HG03025 (cell line): ENCODE results near the gene PANX2.

ENCODE experiments used
- ATAC-seq: cut with Tn5 transposase; IDR thresholded peaks from one replicate; pipeline ENCODE4 v1.9.1; 2021; ENCODE audit warnings: mild to moderate bottlenecking, moderate library complexity; ENCODE audit not compliant: unreplicated experiment, low FRiP score

PANX2 gene

DNA sequence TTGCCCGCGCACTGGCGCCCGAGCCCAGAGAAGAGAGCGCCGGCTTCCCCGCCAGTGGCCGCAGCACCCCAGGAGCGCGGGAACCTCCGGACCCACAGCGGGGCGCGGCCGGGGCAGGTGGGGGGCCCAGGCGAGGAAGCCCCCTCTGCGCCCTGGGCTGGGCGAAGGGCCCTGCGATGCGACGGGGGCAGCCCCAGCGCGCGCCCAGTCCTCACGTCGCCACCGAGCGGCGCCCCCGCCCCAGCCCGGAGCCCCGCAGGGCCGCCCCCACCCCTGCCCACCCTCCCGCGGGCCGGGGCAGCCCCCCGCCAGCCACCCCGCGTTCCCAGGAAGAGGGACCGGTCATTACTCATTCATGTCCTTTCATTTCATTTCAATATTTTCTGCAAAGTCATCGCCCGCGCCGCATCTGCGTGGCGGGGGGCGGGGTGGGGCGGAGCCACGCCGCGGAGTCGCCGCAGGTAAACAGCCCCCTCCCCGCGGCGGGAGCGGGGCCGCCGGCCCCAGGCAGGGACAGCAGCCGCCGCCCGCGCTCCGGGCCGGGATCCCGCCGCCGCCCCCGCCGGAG lies 673 bp upstream of the PANX2 start:
- ATAC-seq: no peak

DNA sequence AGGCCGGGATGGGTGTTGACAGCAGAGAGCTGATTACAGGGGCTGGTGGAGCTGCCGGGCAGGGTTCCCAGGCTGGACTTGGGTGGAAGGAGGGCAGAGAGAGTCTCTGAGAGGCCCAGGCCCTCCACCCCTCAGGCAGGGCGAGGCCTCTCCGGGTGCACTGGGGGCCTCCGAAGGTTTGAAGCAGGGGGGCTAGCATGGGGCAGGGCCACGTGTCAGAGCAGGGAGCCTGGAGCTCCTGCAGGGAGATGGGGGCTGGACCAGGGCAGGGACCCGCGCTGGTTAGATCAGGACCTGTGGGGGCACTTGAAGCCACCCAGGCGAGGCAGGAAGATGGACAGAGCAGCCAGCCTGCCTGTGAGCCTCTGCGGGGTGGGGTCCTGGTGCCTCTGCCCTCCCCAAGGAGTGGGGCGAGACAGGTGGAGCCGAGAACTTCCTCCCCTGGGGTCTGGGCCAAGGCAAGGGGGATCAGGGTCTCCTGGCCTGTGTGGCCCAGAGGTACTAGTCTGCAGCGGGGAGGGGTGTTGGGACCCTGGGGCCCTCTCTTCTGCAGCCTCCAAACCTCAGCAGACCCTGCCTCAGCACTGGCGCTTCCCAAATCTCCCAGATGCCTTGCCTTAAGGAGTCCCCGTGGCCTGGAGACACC lies 911 bp downstream of the PANX2 start:
- no peak for ATAC-seq

DNA sequence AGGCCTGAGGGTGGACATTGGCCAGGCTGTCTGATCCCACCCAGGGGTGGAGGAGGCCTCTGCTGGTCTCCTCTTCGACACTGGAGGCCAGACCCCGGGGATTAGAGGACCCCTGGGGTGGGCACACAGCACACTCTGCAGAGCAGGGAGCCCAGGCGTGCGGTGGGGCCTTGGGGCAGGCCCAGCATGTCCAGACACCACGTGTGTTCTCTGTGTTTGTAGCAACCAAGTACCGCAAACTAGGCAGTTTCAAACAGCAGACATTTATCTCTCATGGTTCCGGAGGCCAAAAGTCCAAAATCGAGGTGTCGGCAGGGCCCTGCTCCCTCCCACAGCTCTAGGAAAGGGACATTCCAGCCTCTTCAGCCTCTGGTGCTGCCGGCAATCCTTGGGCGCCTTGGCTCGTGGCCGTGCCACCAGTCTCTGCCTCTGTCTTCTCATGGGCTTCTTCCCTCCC lies 1.5 kb downstream of the PANX2 start:
- no peak for ATAC-seq

DNA sequence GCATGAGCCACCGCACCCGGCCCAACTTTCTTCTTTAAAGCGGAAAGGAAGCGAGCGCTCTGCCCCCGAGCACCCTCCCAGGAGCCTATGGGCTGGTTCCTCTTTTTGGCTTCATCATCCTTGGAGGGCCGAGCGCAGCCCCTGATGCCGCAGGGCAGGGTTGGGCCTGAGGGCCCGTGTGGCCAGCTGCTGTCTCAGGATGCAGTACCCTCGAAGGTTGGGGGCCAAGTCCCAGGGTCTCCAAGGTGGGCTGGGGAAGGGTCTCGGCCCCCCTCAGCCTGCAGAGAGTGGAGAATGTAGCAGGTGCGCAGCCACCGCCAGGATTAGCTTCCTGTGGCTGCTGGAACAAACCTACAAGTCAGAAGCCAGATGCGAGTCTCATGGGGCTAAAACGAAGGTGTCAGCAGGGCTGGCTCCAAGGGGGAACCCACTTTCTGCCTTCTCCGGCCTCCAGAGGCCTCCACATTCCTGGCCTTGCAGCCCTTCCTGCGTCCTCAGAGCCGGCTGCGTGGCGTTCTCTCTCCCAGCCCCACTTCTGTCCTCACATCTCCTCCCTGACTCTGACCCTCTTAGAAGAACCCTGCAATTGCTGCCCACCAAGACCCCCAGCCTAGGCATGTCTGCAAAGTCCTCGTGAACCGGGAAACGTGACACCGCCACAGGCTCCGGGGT lies 2.9 kb downstream of the PANX2 start:
- no peak for ATAC-seq

DNA sequence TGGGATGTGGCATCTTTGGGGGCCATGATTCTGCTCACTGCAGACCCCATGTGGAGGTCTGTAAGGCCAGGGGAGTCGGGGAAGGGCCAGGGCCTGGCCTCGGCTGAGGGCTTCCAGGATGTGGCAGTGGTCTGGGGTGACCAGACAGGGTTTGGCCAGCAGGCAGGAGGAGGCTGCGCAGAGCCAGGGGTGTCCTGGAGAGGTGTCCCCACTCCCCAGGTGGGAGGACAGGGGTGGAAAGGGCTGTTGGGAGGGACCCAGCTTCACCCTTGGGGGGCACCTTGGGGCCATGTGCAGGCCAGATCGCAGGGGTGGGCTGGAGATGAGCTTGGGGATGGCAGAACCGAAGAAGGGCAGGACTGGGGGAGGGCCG lies 3.4 kb downstream of the PANX2 start:
- no peak for ATAC-seq

DNA sequence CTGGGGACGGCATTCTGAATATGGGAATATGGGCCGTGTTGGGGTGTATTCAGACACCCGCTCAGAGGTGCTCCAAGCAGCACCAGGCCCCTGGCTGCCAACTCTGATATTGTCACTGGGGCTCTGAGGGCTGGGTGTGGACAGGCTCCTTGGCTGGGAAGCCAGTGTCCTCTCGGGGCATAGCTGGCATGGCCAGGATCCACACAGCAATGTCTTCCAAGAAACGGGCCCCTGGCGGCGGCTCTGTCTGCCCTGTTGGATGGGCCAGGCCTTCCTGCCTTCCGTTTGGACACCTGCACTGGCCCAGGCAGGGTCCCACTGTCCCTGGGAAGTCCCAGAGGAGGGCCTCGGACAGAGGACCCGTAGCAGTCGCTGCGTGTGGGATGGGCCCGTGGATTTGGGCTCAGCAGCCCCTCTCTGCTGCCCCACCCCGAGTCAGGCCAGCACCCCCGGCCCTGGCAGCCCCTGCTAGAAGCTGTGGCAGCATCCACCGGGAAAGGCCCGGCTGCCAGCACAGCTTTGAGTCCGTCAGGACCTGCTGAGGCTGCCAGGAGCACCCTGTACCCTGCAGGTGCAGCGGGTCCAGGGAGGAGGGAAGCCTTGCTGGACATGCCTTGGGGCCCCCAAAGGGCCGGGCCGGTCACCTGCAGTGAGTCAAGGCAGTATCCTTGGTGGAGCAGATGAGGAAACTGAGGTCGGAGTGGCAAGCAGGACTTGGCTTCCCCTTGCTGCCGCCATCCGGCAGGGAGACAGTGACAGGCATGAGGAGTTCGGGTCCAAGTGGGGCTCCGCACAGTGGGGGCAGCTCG lies 4.1 kb downstream of the PANX2 start:
- ATAC-seq: no peak

DNA sequence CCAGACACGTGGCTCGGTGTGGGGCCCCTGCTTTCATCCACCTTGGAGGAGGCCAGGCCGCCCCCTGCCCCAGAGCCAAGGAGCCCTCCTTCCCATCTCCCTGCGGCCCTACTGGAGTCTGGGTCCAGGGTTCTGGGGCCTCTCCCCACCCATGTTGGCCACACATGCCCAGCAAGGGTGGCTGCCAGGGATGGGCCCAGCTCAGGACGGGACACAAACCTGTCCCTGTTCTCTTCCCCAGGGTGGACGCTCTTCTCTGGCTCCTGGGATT lies 4.6 kb downstream of the PANX2 start:
- ATAC-seq: no peak

DNA sequence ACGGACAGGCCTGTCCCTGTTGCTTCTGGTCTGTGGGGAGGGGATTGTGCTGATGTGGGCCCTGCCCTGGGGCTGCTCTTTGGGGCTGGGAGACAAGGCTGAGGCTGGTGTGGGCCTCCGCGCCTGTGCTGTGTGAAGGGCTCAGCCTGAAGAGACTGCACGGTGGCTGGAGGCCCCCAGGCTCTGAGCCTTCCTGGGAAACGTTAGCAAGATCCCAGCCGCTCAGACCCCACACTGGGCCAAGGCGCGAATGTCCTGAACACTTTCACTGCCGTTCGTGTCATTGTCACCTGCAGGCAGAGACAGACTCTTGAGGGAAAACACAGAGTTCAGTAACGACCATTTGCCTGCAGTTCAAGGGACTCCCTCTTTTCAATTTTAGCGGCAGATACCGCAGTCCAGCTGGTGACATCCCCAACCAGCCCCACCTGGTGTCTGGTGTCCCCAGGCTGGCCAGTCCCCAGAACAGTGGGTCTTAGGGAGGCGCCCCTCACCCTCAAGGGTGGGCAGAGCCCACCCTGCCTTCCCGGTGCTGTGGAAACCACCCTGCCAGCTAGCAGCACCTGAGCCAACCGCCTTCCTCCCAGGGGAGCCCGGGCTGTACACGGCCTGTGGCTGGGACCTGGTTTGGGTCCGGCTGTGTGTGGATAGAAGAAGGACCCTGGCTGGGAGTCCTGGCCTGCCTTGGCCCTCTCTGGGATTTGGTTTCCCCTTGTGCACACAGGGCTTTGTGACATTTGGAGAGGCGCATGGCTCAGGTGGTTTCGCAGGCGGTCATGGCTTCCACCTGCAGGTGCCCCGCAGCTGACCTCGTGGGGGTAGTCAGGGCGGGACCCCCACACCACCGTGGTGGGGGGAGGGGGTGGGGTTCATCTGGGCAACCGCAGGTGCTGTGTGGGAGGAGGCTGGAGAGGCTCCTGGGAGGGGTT lies 5.7 kb downstream of the PANX2 start:
- ATAC-seq: no peak

DNA sequence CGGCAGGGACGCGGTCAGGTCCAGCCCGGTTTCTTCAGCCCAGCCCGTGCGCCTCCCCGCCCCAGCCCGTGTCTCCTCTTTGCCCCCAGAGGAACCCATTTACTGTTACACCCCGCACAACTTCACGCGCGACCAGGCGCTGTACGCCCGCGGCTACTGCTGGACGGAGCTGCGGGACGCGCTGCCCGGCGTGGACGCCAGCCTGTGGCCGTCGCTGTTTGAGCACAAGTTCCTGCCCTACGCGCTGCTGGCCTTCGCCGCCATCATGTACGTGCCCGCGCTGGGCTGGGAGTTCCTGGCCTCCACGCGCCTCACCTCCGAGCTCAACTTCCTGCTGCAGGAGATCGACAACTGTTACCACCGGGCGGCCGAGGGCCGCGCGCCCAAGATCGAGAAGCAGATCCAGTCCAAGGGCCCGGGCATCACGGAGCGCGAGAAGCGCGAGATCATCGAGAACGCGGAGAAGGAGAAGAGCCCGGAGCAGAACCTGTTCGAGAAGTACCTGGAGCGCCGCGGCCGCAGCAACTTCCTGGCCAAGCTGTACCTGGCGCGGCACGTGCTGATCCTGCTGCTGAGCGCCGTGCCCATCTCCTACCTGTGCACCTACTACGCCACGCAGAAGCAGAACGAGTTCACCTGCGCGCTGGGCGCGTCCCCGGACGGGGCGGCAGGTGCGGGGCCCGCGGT lies 6.5 kb downstream of the PANX2 start:
- ATAC-seq: no peak

DNA sequence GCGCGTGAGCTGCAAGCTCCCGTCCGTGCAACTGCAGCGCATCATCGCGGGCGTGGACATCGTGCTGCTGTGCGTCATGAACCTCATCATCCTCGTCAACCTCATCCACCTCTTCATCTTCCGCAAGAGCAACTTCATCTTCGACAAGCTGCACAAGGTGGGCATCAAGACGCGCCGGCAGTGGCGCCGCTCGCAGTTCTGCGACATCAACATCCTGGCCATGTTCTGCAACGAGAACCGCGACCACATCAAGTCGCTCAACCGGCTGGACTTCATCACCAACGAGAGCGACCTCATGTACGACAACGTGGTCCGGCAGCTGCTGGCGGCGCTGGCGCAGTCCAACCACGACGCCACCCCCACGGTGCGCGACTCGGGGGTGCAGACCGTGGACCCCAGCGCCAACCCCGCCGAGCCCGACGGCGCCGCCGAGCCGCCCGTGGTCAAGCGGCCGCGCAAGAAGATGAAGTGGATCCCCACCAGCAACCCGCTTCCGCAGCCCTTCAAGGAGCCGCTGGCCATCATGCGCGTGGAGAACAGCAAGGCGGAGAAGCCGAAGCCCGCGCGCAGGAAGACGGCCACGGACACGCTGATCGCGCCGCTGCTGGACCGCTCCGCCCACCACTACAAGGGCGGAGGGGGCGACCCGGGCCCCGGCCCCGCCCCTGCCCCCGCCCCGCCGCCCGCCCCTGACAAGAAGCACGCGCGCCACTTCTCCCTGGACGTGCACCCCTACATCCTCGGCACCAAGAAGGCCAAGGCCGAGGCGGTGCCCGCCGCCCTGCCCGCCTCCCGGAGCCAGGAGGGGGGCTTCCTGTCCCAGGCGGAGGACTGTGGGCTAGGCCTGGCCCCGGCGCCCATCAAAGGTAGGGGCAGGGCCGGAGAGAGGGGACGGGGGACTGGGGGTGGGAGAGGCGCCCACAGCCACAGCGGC lies 7.3 kb downstream of the PANX2 start:
- ATAC-seq: no peak

DNA sequence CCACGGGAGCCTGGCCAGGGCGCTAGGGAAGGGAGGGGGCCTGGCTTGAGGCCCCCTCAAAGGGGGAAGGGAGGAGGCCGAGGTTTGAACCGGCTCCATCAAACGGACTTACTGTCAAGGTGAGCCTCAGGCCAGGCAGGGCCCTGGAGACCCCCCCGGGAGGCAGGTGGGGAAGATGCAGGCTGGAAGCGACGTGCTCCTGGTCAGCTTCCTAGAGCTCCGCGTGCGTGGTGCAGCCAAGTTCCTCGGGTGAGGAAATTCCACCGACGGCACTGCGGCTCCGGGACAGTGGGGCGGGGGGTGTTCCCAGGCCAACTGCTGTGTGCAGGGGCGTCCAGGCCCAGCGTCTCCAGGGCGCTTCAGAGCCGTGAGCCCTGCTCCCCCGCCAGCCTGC lies 7.9 kb downstream of the PANX2 start:
- no peak for ATAC-seq

DNA sequence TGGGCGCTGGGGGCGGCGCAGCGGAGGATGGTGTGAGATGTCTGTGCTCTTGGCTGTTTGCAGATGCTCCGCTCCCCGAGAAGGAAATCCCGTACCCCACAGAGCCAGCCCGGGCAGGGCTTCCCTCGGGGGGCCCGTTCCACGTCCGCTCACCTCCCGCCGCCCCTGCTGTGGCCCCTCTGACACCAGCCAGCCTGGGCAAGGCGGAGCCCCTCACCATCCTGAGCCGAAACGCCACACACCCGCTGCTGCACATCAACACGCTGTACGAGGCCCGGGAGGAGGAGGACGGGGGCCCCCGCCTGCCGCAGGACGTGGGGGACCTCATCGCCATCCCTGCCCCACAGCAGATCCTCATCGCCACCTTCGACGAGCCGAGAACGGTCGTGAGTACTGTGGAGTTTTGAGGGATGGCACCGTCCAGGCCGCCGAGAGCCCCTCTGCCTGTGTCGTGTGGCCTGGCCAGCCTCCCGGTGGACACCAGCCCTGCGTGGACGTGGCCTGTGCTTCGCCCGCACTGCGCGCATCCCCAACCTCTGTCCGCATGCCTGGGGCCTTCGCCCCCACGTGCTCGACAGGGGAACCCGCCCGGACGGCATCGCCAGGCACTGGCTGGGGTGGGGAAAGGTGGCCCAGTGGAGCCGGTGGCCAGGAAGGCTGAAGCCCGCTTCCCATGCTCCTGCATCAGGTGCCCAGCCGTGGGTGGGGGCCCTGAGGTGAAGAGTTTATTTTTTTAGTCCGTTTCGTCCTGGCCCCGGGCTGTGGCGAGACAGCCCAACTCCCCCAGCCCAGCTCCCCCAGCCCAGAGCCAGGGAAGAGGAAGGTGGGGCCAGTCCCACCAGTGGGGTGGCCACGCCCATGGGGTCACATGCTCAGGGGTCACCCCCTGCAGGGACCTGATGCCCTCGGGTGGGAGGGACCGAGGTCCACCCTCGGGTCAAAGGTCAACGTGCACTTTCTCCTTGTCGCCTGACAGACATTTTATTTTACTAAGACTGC lies 8.6 kb downstream of the PANX2 start:
- ATAC-seq: no peak

DNA sequence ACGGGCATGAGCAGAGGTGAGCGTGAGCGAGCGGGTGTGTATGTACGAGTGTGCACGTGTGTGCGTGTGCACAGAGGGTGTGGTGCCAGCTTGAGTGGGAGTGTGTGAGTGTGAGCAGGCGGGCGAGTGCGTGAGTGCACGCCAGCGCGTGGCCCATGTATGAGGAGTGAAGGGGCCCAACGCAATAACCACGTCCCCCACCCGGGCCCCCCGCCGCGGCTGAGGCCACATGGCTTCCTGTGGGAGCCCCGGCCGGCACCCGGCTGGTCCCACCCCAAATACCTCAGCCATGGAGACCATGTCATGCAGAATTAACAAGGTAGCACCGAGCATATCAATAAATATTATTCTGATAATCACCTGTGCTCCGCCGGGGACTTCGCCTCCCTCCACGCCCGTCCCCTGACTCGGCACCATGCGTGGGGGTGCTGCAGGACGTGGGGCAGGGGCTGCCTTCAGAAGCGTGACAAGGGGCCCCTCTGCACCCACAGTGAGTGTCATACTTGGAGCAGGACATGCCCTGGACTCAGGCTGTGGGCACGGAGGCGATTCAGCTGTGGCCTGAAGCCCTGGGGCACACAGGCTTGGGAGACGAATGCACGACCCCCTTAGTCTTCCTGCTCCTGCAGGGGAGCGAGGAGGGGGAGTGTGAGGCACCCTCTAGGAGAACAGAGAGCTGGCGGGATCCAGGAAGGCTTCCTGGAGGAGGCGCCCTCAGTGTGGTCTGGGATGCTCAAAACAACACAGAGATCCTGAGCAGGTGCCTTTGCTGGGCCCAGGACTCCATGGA lies 9.6 kb downstream of the PANX2 start:
- no peak for ATAC-seq

DNA sequence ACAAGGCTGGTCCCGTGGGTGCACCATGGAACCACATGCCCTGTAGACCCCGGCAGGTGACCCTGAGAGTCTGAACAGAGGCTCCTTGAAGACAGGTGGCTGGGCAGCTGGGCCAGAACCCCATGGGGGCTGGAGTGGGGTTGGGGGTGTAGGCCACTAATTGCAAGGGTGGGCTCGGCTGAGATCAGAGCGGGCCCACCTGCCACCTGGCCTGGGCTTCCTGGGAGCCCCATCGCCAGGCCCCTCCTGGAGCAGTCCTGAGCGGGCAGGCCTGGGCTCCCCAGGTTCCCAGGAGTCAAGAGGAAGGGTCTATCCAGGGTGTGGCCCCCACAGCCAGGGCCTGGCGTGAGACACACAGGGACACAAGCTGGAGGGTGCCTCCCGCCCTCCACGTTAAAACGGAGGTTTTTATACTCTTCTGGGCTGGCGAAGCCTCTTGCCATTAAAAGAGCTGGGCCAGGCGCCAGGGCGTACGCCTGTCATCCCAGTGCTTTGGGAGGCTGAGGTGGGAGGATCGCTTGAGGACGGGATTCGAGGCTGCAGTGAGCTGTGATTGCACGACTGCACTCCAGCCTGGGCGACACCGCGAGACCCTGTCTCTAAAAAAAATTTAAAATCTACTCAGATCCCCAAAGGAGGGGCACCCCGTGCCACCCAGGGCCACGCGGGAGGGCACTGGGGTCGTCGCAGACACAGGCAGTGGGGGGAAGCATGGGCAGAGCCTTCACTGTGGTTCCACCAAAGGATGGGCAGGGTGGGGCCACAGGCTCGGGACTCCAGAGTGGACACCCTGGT lies 10.4 kb downstream of the PANX2 start:
- no peak for ATAC-seq

DNA sequence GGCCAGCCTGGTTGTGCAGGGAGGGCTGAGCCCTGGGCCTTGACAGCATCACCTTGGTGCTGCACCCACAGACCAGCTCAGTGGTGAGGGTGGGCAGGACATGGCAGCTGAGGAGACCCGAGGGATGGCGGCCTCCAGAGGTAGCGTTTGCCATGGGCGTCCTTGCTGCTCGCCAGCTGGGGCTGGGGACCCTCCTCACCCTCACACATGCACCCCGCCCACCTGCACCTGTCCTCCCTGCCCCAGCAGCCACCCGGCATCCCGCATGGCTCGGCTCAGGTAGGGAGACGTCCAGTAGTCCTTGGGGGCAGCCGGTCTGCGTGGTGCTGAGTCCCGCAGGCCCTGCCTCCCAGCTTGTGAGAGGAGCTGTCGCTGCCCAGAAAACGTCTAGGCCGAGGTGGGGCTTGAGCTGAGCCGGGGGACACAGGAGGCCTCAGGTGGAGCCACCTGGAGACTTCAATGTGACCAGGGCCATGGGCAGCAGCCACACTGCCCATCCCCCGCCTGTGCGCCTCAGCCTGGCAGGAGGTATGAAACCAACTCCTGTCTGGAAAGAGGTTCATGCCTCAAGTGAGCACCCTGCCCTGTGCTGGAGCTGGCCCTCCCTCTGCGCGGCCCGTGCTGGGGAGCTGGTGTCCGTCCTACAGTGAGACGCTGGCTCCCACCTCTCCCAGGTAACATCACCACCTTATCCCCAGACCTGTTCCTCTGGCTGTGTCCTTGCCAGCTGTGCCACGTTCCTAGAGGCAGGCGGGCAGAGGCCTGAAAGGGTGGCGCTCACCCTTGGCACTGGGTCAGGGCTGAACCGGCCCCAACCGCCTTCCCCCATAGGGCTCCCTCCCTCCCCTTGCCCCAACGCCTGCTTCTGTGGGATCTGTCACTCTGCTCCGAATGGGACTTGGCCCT lies 11.9 kb downstream of the PANX2 start:
- ATAC-seq: no peak
